Thyroid gland (tissue), 4 donors: ENCODE measurements around the gene PYDC2. TPM values are rescaled to one million over a fixed set of nuclear protein-coding genes. Genes with fewer than 3 reads are reported as not detected.

Source experiments
- DNase-seq, 2 donors: peaks; one replicate each; pipeline ENCODE4 v3.0.0-alpha.2; 2019
- H3K27ac ChIP-seq, 3 donors: fragments of 200-600 bp; sonication (generic); 1 replicate in 2 of 3; 2 replicates in 1 of 3; pipeline ENCODE4 v1.5.1; 2016 to 2019; ENCODE audit warnings: mild to moderate bottlenecking in 1 of 3, moderate library complexity in 1 of 3
- H3K27me3 ChIP-seq: fragments of 200-600 bp; sonication (generic); one replicate; pipeline ENCODE4 v1.5.1; 2019
- H3K36me3 ChIP-seq, 2 donors: fragments of 200-600 bp; sonication (generic); one replicate each; pipeline ENCODE4 v1.5.1; 2016 to 2019
- H3K4me1 ChIP-seq, 2 donors: fragments of 200-600 bp; sonication (generic); one replicate each; pipeline ENCODE4 v1.5.1; 2017 to 2019
- H3K4me3 ChIP-seq, 3 donors: fragments of 200-600 bp; sonication (generic); replicated peaks in 1 of 3; 1 replicate in 2 of 3; 2 replicates in 1 of 3; pipeline ENCODE4 v1.5.1; 2016; ENCODE audit warnings: mild to moderate bottlenecking in 1 of 3
- H3K9me3 ChIP-seq: fragments of 200-600 bp; sonication (generic); one replicate; pipeline ENCODE4 v1.5.1; 2017
- CTCF ChIP-seq, 6 experiments: fragments of 200-600 bp in 3 of 6; fragments of 450-650 bp in 3 of 6; sonication (generic) in 3 of 6; IDR thresholded peaks; one replicate each; pipeline ENCODE4 v1.5.1; 2016 to 2019; ENCODE audit warnings: antibody characterized with exemption in 6 of 6, mild to moderate bottlenecking in 2 of 6, inconsistent platforms in 1 of 6, moderate library complexity in 1 of 6
- POLR2A ChIP-seq, 2 donors: fragments of 450-650 bp; IDR thresholded peaks; one replicate each; pipeline ENCODE4 v1.6.1; 2017; ENCODE audit warnings: antibody characterized with exemption in 2 of 2, mild to moderate bottlenecking in 2 of 2, moderate library complexity in 1 of 2
- WGBS, 2 donors: methylation state at CpG; one replicate each; pipeline ENCODE4 v1.1.5; 2017; 5-methylcytosine and 5-hydroxymethylcytosine counted together
- intact Hi-C: fragments of 100-400 bp; cut with DNase I; formaldehyde crosslinking; loops from one replicate; pipeline ENCODE4 v1.15.1; 2023
- total RNA-seq, 4 donors: library from RNA; depleted of rRNA; stranded (reverse); fragments of >200 nt; gene quantifications; one replicate each; pipeline ENCODE4 v1.2.3, GENCODE V29; 2016

The PYDC2 gene
- total RNA-seq, 4 donors from 2014 or later, result not detected

- H3K4me1 ChIP-seq, result no peaks in the 10 kb centered on the region
- DNase-seq, result no peak
- no peaks in the 10 kb centered on the region for H3K9me3 ChIP-seq
- H3K4me3 ChIP-seq, result no peak overlapping the region
- 41 to 77% methylated on average over 1 of the region's 1 CpG for WGBS, 2 donors
- intact Hi-C loops, result no loop called here
- TF ChIP-seq CTCF (IDR thresholded peaks at IDR 0.05), result no peak
- TF ChIP-seq POLR2A (IDR thresholded peaks at IDR 0.05), result no peak
- no peak overlapping the region for H3K27ac ChIP-seq
- H3K36me3 ChIP-seq, result no peaks in the 10 kb centered on the region
- no peaks in the 10 kb centered on the region for H3K27me3 ChIP-seq
Measured at GRCh38 chr3:191426311-191426710, 34.7 kb upstream of the PYDC2 start.

- Histone ChIP-seq H3K36me3 (no peaks in the 10 kb centered on the region), H3K4me3 (no peak overlapping the region), H3K27ac (no peak overlapping the region), H3K27me3 (no peaks in the 10 kb centered on the region), H3K9me3 (no peaks in the 10 kb centered on the region), H3K4me1 (no peaks in the 10 kb centered on the region)
- intact Hi-C loops, result no loop called here
- 98% methylated on average over 1 of the region's 1 CpG for WGBS, 2 donors
- no peak for DNase-seq
- no peak for TF ChIP-seq POLR2A (IDR thresholded peaks at IDR 0.05)
- no peak for TF ChIP-seq CTCF (IDR thresholded peaks at IDR 0.05)
Measured at GRCh38 chr3:191428177-191428576, 32.8 kb upstream of the PYDC2 start.

GRCh38 chr3:191430103-191430502 lies 30.9 kb upstream of the PYDC2 start:
- WGBS, 2 donors, result 69 to 70% methylated on average over 4 of the region's 4 CpGs
- Histone ChIP-seq H3K4me1 (no peaks in the 10 kb centered on the region), H3K9me3 (no peaks in the 10 kb centered on the region), H3K36me3 (no peaks in the 10 kb centered on the region), H3K27me3 (no peaks in the 10 kb centered on the region), H3K4me3 (no peak overlapping the region), H3K27ac (no peak overlapping the region)
- DNase-seq, result no peak
- intact Hi-C loops, result no loop called here
- TF ChIP-seq CTCF (IDR thresholded peaks at IDR 0.05) (no peak), POLR2A (IDR thresholded peaks at IDR 0.05) (no peak)

GRCh38 chr3:191431160-191431822 lies 29.7 kb upstream of the PYDC2 start:
- Histone ChIP-seq H3K4me1 (no peaks in the 10 kb centered on the region), H3K36me3 (no peaks in the 10 kb centered on the region), H3K4me3 (no peak overlapping the region), H3K27ac (no peak overlapping the region), H3K27me3 (no peaks in the 10 kb centered on the region), H3K9me3 (no peaks in the 10 kb centered on the region)
- no peak for TF ChIP-seq POLR2A (IDR thresholded peaks at IDR 0.05)
- TF ChIP-seq CTCF (IDR thresholded peaks at IDR 0.05), result no peak
- intact Hi-C loops, result no loop called here
- 70 to 85% methylated on average over 5 of the region's 5 CpGs for WGBS, 2 donors
- no peak for DNase-seq

- no peaks in the 10 kb centered on the region for H3K27me3 ChIP-seq
- WGBS, 2 donors, result 80 to 90% methylated on average over 5 of the region's 5 CpGs
- TF ChIP-seq POLR2A (IDR thresholded peaks at IDR 0.05) (no peak), CTCF (IDR thresholded peaks at IDR 0.05) (no peak)
- H3K4me1 ChIP-seq, result no peaks in the 10 kb centered on the region
- H3K4me3 ChIP-seq, result no peak overlapping the region
- no peak for DNase-seq
- no peak overlapping the region for H3K27ac ChIP-seq
- no peaks in the 10 kb centered on the region for H3K9me3 ChIP-seq
- no peaks in the 10 kb centered on the region for H3K36me3 ChIP-seq
- intact Hi-C loops, result no loop called here
Measured at GRCh38 chr3:191432162-191432561, 28.8 kb upstream of the PYDC2 start.
